HUES6 (cell line): ENCODE measurements around the gene GTF2IRD2.
A peak's percentile ranks its signal among the peaks of the same experiment; 100 is the strongest.
"Not testable (repeated sequence)": the region's sequence is repeated elsewhere in the genome, so short reads cannot be mapped to it uniquely, and the experiment has no call there.

Experiments used
- H3K27ac ChIP-seq: 2 replicates; pipeline ENCODE4 v1.7.0; 2013; ENCODE audit warnings: low read depth, mild to moderate bottlenecking, low read length, inconsistent platforms
- H3K27me3 ChIP-seq: 2 replicates; pipeline ENCODE4 v1.6.1; 2013; ENCODE audit warnings: low read length; ENCODE audit not compliant: control insufficient read depth, insufficient read depth
- H3K36me3 ChIP-seq: 2 replicates; pipeline ENCODE4 v1.6.1; 2013; ENCODE audit warnings: low read length; ENCODE audit not compliant: control insufficient read depth, insufficient read depth
- H3K4me1 ChIP-seq: 2 replicates; pipeline ENCODE4 v1.6.1; 2013; ENCODE audit warnings: low read length; ENCODE audit not compliant: control insufficient read depth, insufficient read depth
- H3K4me3 ChIP-seq: 2 replicates; pipeline ENCODE4 v1.5.1; 2013; ENCODE audit warnings: low read depth, low read length
- H3K9ac ChIP-seq: one replicate; pipeline ENCODE4 v1.6.1; 2013; ENCODE audit warnings: mild to moderate bottlenecking, low read length
- H3K9me3 ChIP-seq: 2 replicates; pipeline ENCODE4 v1.6.1; 2013; ENCODE audit warnings: low read depth, low read length; ENCODE audit not compliant: control insufficient read depth, insufficient read depth

The GTF2IRD2 gene

DNA sequence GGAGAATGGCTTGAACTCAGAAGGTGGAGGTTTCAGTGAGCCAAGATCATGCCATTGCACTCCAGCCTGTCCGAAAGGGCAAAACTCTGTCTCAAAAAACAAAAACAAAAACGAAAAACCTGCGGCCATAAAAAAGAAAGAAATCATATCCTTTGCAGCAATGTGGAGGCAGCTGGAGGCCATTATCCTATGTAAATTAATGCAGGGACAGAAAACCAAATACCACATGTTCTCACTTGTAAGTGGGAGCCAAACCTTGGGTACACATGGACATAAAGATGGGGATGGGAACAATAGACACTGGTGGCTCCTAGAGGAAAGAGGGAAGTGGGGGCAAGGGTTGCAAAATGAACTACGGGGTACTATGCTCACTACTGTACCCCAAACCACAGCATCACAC lies 21.0 kb downstream of the GTF2IRD2 start:
- not testable (repeated sequence) for H3K27ac ChIP-seq, H3K36me3 ChIP-seq, H3K4me3 ChIP-seq, H3K9me3 ChIP-seq, H3K27me3 ChIP-seq, H3K9ac ChIP-seq, H3K4me1 ChIP-seq

DNA sequence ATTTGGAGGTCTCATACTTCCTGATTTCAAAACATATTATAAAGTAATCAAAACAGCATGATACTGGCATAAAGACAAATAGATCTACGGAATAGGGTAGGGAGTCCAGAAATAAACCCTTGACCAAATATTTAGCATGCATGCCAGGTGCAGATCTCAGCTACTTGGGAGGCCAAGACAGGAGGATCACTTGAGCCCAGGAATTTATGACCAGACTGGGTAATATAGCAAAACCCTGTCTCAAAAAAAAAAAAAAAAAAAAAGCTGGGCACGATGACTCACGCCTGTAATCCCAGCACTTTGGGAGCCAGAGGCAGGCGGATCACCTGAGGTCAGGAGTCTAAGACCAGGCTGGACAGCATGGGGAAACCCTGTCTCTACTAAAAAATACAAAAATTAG lies 21.4 kb downstream of the GTF2IRD2 start:
- H3K27ac ChIP-seq, H3K4me3 ChIP-seq, H3K9ac ChIP-seq, H3K9me3 ChIP-seq, H3K4me1 ChIP-seq, H3K36me3 ChIP-seq, H3K27me3 ChIP-seq: not testable (repeated sequence)

DNA sequence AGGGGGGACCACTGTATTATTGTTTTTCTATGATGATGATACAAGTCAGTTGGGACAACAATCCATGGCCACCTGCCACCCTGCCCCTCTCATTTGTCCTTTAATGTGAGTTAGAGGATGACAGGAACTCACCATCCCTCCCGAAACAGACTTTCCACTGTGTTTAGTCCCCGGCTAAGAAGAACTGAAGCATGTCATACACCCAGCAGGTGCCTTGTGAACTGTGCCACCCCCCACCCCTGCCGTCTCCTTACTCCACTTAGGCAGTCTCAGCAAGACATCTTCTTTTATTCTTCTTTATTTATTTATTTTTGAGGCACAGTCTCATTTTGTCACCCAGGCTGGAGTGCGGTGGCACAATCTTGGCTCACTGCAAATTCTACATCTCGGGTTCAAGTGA lies 30.1 kb downstream of the GTF2IRD2 start:
- not testable (repeated sequence) for H3K4me3 ChIP-seq, H3K27me3 ChIP-seq, H3K4me1 ChIP-seq, H3K36me3 ChIP-seq, H3K27ac ChIP-seq, H3K9ac ChIP-seq, H3K9me3 ChIP-seq

DNA sequence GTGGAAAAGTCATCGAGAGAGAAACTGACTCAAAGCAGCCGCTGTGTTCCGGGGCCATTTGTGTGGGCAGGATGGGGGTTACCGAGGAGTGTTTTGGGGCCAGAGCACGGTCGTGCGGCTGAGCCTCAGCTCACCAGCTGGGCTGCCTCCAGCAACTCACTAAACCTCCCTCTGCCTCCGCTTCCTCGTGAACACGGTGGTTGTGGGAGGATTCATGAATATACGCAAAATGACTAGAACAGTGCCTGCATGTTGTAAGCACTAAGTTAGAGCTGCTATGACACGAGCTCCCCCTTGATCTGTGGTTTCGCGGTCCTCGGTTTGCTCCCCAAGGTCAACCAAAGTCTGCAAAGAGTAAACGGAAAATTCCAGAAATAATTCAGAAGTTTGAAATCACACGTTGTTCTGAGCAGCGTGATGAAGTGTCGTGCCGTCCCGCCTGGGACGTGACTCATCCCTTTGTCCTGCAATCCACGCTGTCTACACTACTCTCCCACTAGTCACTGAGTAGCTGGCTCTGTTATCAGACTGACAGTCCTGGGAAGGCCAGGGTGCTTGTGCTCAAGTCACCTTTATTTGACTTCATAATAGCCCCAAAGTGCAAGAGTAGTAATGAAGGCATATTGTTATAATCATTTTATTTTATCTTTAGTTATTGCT lies 31.1 kb downstream of the GTF2IRD2 start:
- not testable (repeated sequence) for H3K9ac ChIP-seq, H3K4me1 ChIP-seq, H3K36me3 ChIP-seq, H3K27me3 ChIP-seq, H3K9me3 ChIP-seq, H3K4me3 ChIP-seq, H3K27ac ChIP-seq

DNA sequence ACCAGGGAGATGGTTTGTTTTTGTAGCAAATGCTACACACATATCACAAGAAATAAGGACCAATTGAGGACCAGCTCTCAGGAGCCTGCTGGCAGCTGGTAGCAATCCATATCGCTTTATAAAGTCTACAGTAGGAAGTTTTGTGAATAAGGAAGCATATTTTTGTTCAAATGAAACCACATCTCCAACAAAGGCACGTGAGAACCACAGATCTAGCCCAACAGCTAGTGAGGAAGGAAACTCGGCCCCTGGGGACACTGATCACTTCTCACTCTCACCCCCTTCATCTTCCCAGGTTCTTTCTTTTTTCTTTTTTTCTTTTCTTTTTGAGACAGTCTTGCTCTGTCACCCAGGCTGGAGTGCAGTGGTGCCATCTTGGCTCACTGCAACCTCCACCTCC lies 35.5 kb downstream of the GTF2IRD2 start:
- H3K4me1 ChIP-seq, H3K9me3 ChIP-seq, H3K27me3 ChIP-seq, H3K9ac ChIP-seq, H3K36me3 ChIP-seq, H3K4me3 ChIP-seq, H3K27ac ChIP-seq: not testable (repeated sequence)

DNA sequence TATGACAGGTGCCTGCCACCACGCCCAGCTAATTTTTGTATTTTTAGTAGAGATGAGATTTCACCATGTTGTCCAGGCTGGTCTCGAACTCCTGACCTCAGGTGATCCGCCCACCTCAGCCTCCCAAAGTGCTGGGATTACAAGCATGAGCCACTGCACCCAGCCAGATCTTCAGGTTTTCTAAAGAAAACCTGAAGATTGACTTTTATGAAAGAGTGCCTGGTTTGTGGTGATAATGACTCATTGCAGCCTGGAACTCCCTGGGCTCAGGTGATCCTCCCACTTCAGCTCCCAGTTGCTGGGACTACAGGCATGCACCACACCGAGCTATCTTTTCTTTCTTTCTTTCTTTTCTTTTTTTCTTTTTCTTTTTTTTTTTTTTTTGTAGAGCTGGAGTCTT lies 52.8 kb downstream of the GTF2IRD2 start:
- not testable (repeated sequence) for H3K4me1 ChIP-seq, H3K9ac ChIP-seq, H3K9me3 ChIP-seq, H3K4me3 ChIP-seq, H3K27me3 ChIP-seq, H3K36me3 ChIP-seq, H3K27ac ChIP-seq

DNA sequence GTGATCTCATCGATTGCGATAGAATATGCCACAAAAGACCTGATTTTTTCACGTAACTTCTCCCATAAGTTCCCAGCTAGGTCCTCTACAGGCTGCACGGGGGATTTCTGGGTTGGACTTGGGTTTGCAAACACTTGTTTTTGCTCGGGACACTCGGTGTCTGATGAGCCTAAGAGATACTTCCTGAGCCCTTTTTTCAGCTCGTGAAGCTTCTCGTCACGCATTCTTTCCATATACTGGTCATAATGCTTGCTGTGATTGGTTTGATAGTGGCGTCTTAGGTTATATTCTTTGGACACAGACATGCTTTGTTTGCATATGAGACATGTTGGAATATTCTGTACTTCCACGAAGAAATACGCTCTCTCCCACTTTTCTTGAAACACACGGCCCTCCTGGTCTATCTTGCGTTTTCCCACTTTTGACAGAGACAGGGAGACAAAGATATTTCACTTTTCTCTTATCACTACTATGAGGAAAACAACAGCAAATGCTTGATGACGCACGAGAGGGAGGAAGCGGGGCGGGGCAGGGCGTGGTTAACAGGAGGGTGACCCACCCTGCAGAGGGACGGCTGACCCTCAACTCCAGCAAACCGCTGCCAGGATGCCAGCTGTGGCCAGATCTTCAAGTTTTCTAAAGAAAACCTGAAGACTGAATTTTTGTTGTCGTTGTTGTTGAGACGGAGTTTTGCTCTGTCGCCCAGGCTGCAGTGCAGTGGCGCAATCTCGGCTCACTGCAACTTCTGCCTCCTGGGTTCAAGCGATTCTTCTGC lies 53.4 kb downstream of the GTF2IRD2 start:
- H3K9ac ChIP-seq, H3K27me3 ChIP-seq, H3K4me3 ChIP-seq, H3K27ac ChIP-seq, H3K4me1 ChIP-seq, H3K9me3 ChIP-seq, H3K36me3 ChIP-seq: not testable (repeated sequence)

DNA sequence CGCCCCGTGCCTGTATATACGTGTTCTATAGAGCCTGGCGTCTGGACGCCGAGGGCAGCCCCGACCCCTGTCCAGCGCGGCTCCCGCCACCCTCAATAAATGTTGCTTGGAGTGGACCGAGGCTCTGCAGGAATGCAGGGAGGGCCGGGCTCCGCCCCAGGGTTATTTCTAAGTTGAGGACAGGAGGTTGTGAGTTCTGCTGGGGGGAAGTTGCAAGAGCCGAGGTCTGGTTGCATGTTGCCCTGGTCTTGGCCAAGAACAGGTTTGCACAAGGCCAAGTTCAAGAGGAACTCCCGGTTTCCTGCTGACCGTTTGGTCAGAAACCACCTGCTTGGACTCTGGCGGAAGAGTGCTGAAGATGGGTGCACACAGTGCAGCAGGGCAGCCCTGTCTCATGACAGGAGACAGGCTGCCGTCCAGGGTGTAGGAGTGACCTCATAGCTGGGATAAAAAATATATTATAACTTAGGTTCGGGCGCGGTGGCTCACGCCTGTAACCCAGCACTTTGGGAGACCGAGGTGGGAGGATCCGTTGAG lies 62.1 kb downstream of the GTF2IRD2 start:
- H3K4me3 ChIP-seq, H3K27me3 ChIP-seq, H3K27ac ChIP-seq, H3K9me3 ChIP-seq, H3K4me1 ChIP-seq, H3K9ac ChIP-seq, H3K36me3 ChIP-seq: not testable (repeated sequence)

DNA sequence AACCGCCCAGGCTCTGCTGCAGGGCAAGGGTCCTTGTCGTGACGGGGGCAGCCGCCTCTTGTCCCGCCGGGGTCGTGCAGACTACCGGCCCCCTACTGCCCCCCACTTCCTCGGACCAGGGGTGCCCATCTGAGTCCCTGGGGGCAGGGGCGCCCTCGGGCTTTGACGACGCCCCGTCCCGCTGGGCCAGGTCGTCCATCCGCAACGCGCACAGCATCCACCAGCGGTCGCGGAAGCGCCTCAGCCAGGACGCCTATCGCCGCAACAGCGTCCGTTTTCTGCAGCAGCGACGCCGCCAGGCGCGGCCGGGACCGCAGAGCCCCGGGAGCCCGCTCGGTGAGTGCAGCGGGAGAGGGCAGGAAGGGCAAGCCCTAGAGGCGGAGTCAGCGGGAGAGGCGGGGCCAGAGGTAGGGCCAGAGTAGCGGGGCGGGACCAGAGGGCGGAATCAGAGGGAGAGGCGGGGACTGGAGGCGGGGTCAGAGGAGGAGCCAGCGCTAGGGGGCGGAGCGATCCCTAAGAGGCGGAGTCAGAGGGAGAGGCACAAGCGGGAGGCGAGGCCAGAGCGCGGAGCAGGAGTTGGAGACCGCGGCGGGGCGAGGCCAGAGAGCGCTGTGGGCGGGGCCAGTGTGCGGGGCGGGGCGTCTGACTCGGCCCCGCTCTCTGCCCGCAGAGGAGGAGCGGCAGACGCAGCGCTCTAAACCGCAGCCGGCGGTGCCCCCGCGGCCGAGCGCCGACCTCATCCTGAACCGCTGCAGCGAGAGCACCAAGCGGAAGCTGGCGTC lies 62.8 kb downstream of the GTF2IRD2 start:
- not testable (repeated sequence) for H3K36me3 ChIP-seq, H3K9ac ChIP-seq, H3K9me3 ChIP-seq, H3K27me3 ChIP-seq, H3K4me1 ChIP-seq, H3K27ac ChIP-seq
- H3K4me3 ChIP-seq, result peak overlapping the region; percentile 44

DNA sequence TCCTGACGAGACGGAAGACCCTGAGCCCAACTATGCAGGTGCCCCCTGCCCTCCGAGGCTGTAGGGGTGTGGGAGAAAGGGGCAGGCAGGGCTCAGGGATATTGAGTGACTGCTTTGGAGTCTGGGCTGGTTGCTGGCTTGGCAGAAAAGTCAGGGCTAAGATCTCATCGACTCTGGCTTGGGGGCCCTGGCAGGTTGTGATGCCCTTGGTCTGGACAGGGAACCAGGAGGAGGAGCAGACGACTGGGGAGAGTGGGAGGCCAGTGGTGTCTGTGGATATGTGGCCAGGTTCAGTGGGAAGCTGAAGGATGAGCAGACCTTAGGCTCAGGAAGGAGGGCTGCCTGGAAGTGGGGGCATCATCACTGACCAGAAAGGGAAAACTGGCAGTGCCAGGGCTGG lies 67.8 kb downstream of the GTF2IRD2 start:
- not testable (repeated sequence) for H3K4me1 ChIP-seq, H3K9me3 ChIP-seq, H3K36me3 ChIP-seq, H3K9ac ChIP-seq, H3K27ac ChIP-seq, H3K27me3 ChIP-seq, H3K4me3 ChIP-seq

DNA sequence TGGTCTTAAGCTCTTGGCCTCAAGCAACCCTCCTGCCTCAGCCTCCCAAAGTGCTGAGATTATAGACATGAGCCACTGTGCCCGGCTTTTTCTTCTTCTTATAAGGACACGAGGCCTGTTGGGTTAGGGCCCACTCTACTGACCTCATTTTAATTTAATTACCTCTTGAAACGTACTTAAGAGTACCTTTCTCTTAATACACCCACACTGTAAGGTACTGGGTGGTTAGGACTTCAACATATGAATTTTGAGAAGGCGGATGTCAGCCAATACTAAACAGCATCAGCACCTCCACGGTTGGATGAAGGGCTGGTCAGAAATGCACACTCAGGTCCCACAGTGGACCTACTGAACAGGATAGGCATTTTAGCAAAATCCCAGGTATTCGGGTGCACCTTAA lies 69.7 kb downstream of the GTF2IRD2 start:
- H3K9me3 ChIP-seq, H3K4me3 ChIP-seq, H3K36me3 ChIP-seq, H3K9ac ChIP-seq, H3K27me3 ChIP-seq, H3K27ac ChIP-seq, H3K4me1 ChIP-seq: not testable (repeated sequence)
